Lung (tissue), 12 donors: Measurements from ENCODE around the gene GRN. TPM values are rescaled to one million over a fixed set of nuclear protein-coding genes. Genes with fewer than 3 reads are reported as not detected.
"Not testable (repeated sequence)": the region's sequence is repeated elsewhere in the genome, so short reads cannot be mapped to it uniquely, and the experiment has no call there.

Source experiments
- ATAC-seq: fragments of 200-7000 bp; cut with Tn5 transposase; one replicate; pipeline ENCODE4 v1.9.1; 2020; ENCODE audit warnings: moderate number of reproducible peaks; ENCODE audit not compliant: insufficient read depth, low FRiP score
- DNase-seq, 3 donors: peaks; one replicate each; pipeline ENCODE4 v3.0.0-alpha.2; 2013 to 2017
- H3K27ac ChIP-seq, 2 donors: one replicate each; pipeline ENCODE4 v1.5.1; 2013; ENCODE audit warnings: mild to moderate bottlenecking in 2 of 2, moderate library complexity in 2 of 2, control low read depth in 1 of 2, inconsistent platforms in 1 of 2, low read depth in 1 of 2, low read length in 1 of 2
- H3K27me3 ChIP-seq, 3 donors: one replicate each; pipeline ENCODE4 v1.5.1; 2013; ENCODE audit warnings: low read length in 2 of 3; ENCODE audit not compliant: control insufficient read depth in 3 of 3, insufficient read depth in 3 of 3
- H3K36me3 ChIP-seq, 4 donors: one replicate each; pipeline ENCODE4 v1.5.1; 2013; ENCODE audit warnings: low read length in 4 of 4, mild to moderate bottlenecking in 1 of 4, moderate library complexity in 1 of 4; ENCODE audit not compliant: control insufficient read depth in 4 of 4, insufficient read depth in 4 of 4
- H3K4me1 ChIP-seq, 5 donors: one replicate each; pipeline ENCODE4 v1.5.1; 2013; ENCODE audit warnings: low read length in 5 of 5, mild to moderate bottlenecking in 2 of 5, moderate library complexity in 1 of 5; ENCODE audit not compliant: control insufficient read depth in 5 of 5, insufficient read depth in 5 of 5
- H3K4me3 ChIP-seq: one replicate; pipeline ENCODE4 v1.5.1; 2013; ENCODE audit warnings: mild to moderate bottlenecking, control low read depth, moderate library complexity
- H3K9ac ChIP-seq, 2 donors: one replicate each; pipeline ENCODE4 v1.5.1; 2013; ENCODE audit warnings: low read length in 2 of 2, control low read depth in 1 of 2; ENCODE audit not compliant: insufficient read depth in 1 of 2
- H3K9me3 ChIP-seq, 4 donors: one replicate each; pipeline ENCODE4 v1.5.1; 2013; ENCODE audit warnings: low read length in 3 of 4, mild to moderate bottlenecking in 1 of 4, moderate library complexity in 1 of 4; ENCODE audit not compliant: control insufficient read depth in 4 of 4, insufficient read depth in 3 of 4
- CTCF ChIP-seq: IDR thresholded peaks from 2 replicates; pipeline ENCODE4 v1.5.1; 2012; ENCODE audit warnings: mild to moderate bottlenecking; ENCODE audit errors: control extremely low read depth, extremely low read depth
- WGBS, 2 donors: extraction: QIAGEN DNeasy Blood & Tissue Kit; methylation state at CpG; one replicate each; pipeline ENCODE4 v1.1.7; 2013; 5-methylcytosine and 5-hydroxymethylcytosine counted together
- polyA plus RNA-seq, 2 donors: library from polyadenylated mRNA; stranded (reverse); fragments of 200-250 nt; gene quantifications; one replicate each; pipeline ENCODE4 v1.2.1, GENCODE V29; 2013
- total RNA-seq, 2 donors: library from RNA; depleted of rRNA in 1 of 2; stranded (reverse); fragments of >200 nt in 1 of 2; gene quantifications; one replicate each; pipeline ENCODE4 v1.2.1, GENCODE V29; 2014 to 2021
- donor health status: control.
- donor health status: control.
- donor health status: Bipolar disorder and iron deficiency.
- donor health status: healthy.
- donor health status: DM: yes; HTN: yes; CAD: no.

The GRN gene
- total and polyA plus RNA-seq, 4 donors, result 160 to 753 (median 510) TPM

- no peak for TF ChIP-seq CTCF
- WGBS, 2 donors, result 0 to 1% methylated on average over 29 to 45 of the region's 45 CpGs
- H3K4me1 ChIP-seq, result peaks cover 0 to 34% (median 9%) of the 10 kb centered on the region in 5 donors
- ATAC-seq, result no peak
- peak; percentile 46 to 70 (median 62) for DNase-seq
- H3K36me3 ChIP-seq, result peaks cover 0 to 3% (median 0%) of the 10 kb centered on the region in 4 donors
- peaks cover 0 to 3% (median 0%) of the 10 kb centered on the region in 3 donors for H3K27me3 ChIP-seq
- H3K9ac ChIP-seq, result peak overlapping the region; percentile 11 to 32
- H3K27ac ChIP-seq, result no peak overlapping the region
- H3K9me3 ChIP-seq, result no peaks in the 10 kb centered on the region
- H3K4me3 ChIP-seq, result peak overlapping the region; percentile 37
These were observed 18.0 kb downstream of the GRN start for GRCh38 chr17:44362949-44363612.

- Histone ChIP-seq H3K9me3 (no peaks in the 10 kb centered on the region), H3K4me3 (peak within 1 kb of the TSS; percentile 37), H3K4me1 (peaks cover 0 to 34% (median 9%) of the 10 kb centered on the region in 5 donors), H3K27me3 (peaks cover 0 to 3% (median 0%) of the 10 kb centered on the region in 3 donors), H3K9ac (peak within 1 kb of the TSS; percentile 11 to 32), H3K36me3 (peaks cover 0 to under 1% (median 0%) of the 10 kb centered on the region in 4 donors), H3K27ac (no peak within 1 kb of the TSS)
- ATAC-seq (peak; percentile 81), DNase-seq (peak; percentile 71 to 84 (median 80))
- 0 to 1% methylated on average over 35 to 63 of the region's 63 CpGs for WGBS, 2 donors
- peak; percentile 41 for TF ChIP-seq CTCF
These were observed 18.6 kb downstream of the GRN start, which contains the start of gene FAM171A2 for GRCh38 chr17:44363613-44364159. Gene FAM171A2, minus strand, starts transcription at chr17:44363853. Its CDS starts 139 bp downstream, at chr17:44363714.

- H3K4me1 ChIP-seq, result peaks cover 0 to 32% (median 9%) of the 10 kb centered on the region in 5 donors
- ATAC-seq, H3K27ac ChIP-seq, H3K9me3 ChIP-seq, H3K27me3 ChIP-seq, H3K36me3 ChIP-seq, H3K4me3 ChIP-seq, DNase-seq, H3K9ac ChIP-seq: not testable (repeated sequence)
- WGBS, 2 donors, result 94% methylated on average over 5 of the region's 5 CpGs
These were observed 19.9 kb downstream of the GRN start for GRCh38 chr17:44365051-44365450.

- Histone ChIP-seq H3K9ac (no peak overlapping the region), H3K27ac (no peak overlapping the region), H3K4me1 (peaks cover 0 to 8% (median 0%) of the 10 kb centered on the region in 5 donors), H3K36me3 (no peaks in the 10 kb centered on the region), H3K4me3 (no peak overlapping the region), H3K9me3 (no peaks in the 10 kb centered on the region), H3K27me3 (peaks cover 0 to 3% (median 0%) of the 10 kb centered on the region in 3 donors)
- TF ChIP-seq CTCF, result no peak
- DNase-seq (peak in 1 of 3 donors; percentile 60), ATAC-seq (no peak)
- WGBS, 2 donors, result 77 to 89% methylated on average over 7 of the region's 7 CpGs
These were observed 22.3 kb downstream of the GRN start for GRCh38 chr17:44367231-44367979.

GRCh38 chr17:44368391-44369243 lies 23.5 kb downstream of the GRN start:
- ATAC-seq, H3K36me3 ChIP-seq, H3K27ac ChIP-seq, H3K27me3 ChIP-seq, H3K4me3 ChIP-seq, H3K4me1 ChIP-seq, H3K9ac ChIP-seq, H3K9me3 ChIP-seq, DNase-seq: not testable (repeated sequence)
- WGBS, 2 donors, result 92 to 95% methylated on average over 36 to 42 of the region's 42 CpGs
